ENCODE measurements around the gene NAP1L1.

NAP1L1 gene

DNA sequence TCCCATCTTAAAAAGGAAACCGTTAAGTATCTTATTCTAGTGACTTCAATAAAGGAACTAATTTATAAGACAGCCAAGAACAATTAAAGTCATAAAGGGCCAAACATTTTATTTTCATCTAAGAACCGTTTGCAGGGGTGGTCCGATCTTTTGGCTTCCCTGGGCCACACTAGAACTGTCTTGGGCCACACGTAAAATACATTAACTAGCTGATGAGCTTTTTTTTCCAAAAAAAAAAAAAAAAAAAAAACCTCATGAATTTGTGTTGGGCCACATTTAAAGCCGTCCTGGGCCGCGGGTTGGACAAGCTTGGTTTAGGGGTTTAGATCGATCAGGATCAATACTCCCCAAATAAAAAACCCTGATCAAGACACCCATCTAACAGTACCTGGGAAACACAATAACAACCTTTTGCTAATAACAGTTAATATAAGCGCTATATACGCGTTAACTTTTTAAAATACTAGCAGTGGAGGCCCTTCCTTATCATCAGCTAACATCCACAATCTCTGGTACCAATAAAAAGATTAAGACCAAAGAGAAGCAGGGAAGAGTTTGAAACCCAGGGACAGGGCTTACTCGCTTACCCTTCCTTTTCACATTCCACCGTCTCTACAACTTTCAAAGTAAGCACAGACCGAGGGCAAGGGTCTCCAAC, 1.1 kb downstream of the NAP1L1 start:
- peak; percentile 49 for DNase-seq (ENCODE audit: low spot score)

DNA sequence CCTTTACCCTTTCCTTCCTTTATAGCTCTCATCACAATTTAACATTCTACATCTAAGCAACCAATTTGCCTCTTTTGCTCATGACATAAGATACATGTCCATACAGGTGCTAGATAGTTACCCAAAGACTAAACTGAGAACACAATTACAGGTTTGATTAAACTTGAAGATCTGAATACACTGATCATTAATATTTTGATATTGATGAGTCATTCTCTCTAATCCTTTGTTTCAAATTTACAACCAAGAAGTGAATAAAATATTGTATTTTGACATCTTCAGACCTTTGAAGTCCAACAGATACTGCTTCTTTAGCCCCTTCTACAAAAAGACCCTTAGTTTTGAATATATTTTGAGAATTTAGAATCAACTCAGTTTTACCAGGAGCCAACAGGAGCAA, 2.6 kb downstream of the NAP1L1 start:
- DNase-seq (ENCODE audit: low spot score): no peak

DNA sequence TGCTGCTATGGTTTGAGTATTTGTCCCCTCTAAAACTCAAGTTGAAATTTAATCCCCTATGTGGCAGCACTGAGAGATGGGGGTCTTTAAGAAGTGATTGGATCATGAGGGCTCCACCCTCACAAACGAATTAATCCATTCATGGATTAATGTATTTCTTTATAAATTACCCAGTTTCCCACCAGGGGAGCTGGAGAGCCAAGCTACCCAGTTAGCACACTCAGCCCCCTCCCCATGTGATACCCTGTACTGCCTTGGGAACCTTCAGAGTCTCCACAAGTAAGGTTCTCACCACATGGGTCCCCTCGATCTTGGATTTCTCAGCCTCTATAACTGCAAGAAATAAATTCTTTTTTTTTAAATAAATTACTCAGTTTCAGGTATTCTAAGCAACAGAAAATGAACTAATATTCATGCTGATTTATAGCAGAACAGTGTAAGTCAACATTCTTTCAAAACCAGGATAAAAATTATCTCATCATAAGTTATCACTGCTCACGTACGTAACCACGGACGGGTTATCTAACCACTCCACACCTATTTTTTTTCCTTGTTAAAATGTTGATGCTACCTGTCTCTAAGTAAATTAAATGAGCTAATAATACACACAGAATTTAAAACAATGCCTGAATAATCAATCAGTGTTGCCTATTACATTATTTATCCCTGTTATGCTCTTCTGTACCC, 3.6 kb downstream of the NAP1L1 start:
- DNase-seq (ENCODE audit: low spot score): no peak

DNA sequence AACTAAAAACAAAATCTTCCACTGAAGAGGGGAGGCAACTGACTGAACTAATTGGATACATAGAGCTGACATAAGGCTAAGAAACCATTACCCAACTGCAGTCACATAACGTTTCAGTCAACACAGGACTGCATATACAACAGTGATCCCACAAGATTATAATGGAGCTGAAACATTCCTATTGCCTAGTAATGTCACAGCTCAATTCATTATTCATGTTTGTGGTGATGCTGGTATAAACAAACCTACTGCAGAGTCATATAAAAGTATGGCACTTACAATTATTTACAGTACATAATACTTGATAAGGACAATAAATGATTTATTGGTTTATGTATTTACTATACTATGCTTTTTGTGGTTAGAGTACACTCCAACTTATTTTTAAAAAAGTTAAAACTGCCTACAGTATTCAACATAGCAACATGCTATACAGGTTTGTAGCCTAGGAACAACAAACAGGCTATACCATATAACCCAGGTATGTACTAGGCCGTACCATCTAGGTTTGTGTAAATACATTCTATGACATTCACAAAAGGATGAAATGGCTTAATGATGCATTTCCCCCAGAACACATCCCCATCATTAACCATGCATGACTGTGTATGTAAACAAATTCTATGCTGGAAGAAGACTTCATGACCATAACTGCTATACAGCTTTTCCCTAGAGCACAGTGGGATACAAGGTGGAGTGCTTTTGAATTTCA, 4.3 kb downstream of the NAP1L1 start:
- no peak for DNase-seq (ENCODE audit: low spot score)

DNA sequence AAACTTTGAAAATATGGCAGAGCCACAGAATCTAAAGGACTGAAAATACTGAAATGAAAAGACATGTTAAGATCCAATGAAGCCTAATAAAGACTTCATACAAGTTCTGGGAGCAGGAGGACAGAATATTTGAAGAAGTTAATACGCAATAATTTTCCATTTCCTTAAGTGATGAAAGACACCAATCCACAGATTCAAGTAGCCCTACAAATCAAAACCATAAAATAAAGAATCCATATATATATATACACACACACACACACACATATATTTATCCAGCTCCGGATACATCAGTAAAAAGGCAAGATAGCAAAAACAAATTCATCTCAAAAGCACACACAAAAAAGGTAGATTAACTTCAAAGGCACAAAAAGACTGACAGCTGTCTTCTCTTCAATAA, 5.7 kb downstream of the NAP1L1 start:
- no peak for DNase-seq (ENCODE audit: low spot score)

DNA sequence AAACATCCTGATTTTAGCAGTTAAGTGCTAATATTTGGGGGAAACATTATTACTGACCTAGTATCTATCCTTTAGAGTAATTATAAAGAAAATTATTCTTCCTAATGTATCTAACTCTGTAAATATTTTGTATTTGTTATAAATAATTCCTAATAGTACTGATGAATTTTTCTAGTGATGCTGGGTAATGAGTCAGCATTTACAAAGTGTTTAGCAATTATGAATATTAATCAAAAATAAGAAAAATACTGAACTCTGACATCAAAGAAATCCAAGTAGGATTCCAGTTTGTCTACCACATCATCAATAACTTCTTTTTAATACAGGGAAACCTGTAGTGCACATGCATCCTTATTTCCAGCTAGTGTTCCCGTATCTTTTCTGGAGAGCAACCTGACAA, 9.0 kb downstream of the NAP1L1 start:
- DNase-seq (ENCODE audit: low spot score): no peak

DNA sequence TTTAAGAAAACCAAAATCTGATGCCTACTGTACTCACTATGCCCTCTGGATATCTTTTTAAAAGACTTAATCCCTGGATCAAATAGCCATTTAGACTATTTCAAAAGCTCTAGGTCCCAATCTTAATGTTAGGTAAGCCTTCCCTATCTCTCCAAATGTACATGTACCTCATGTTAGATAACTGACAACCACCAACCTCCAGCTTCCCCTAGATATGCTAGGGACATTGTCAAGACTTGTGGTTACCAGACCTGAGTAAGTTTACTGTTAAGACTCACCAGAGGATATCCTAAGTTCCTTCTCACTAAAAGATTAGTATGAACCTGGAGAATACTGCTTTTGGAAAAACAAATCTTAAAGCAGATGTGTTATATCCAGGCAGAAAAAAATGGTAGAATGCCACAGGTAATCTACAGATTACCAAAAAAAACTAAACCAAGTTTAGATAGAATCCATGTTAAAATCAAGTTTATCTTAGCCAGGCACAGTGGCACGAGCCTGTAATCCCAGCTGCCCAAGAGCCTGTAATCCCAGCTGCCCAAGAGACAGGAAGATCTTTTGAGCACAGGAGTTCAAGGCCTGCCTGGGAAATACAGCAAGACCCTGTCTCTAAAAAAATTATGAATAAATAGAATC, 9.7 kb downstream of the NAP1L1 start:
- DNase-seq (ENCODE audit: low spot score): no peak

DNA sequence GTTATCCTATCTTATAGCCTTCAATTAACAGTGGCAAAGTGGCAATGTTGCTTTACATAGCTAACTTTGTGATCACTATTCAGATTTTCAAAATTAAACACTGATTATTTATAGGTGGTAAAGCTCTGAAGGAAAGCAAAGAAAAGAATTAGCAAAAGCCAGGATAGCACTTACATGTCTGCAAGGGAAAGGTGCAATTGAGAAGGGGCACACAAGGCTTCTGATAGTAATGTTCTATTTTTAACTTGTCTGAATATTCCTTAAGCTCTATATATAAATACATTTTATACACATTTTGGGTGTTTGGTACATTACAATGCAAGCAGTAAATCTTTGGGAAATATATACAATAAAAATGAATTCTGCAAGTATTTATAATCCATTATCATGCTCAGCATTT, 10.9 kb downstream of the NAP1L1 start:
- DNase-seq (ENCODE audit: low spot score): no peak

DNA sequence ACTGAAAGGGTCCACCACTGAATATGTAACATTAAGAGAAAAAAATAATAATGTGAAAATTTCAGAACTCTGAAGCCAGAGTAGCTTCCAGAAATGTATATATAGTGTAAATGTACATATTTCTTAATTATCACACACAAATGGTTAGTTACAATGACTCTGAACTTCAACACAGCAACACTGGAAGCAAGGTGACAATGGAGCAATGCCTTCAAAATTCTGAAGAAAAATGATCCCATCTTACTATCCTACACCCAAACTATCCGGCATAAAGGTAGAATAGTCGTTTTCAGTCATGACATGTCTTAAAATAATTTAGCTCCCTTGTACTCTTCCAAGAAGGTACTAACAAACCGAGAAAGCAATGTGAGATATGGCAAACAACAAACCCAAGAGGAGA, 11.9 kb downstream of the NAP1L1 start:
- DNase-seq (ENCODE audit: low spot score): no peak

DNA sequence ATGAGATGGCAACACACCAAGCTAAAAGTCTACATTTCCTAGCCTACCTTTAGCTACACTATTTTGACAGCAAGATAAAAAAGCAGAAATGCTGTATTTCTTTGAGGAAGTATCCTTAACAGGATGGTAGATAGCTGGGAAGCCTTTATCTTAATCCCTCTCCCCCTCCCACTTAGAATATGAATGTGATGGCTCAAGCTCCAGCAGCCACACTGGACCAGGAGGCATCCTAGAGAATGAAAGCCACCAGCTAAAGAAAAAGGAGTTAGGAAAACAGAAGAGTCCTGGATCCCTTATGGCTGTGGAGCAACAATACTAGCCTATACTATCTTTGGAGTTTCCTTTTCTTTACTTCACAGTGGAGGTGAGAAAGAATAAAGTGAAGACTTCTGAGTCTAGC, 15.1 kb downstream of the NAP1L1 start:
- DNase-seq (ENCODE audit: low spot score): no peak

DNA sequence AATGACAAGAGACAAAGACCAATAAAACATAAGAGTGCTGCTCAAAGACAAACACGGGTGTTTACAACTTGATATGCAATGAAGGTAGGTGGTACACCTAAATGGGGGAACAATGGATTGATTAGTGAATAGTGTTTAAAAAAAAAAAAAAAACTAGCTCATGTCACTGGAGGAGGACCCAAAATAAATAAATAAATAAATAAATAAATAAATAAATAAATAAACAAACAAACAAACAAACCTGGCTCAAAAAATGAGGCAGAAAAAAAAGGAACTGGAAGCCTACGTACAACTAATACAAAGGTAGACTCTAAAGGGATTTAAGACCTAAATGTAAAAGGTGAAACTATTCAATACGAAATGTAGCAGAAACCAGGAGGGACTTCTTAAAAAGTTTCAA, 18.6 kb downstream of the NAP1L1 start:
- no peak for DNase-seq (ENCODE audit: low spot score)

DNA sequence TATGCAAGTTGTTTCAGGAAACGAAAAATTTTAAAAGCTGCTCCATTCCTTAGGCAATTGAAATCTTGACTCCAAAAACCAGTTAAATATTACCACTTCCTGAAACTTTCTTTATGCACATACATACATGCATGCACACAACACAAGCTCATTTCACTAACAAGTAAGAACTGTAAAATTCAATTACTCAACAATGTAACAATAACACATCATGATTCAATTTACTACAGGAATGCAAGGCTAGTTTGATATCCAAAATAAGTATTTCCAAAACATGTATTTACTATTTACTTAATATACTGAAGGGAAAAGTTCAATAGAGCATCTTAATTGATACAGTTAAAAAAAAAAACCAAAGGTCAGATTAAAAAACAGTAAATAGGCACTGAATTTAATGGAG, 19.6 kb downstream of the NAP1L1 start:
- no peak for DNase-seq (ENCODE audit: low spot score)

DNA sequence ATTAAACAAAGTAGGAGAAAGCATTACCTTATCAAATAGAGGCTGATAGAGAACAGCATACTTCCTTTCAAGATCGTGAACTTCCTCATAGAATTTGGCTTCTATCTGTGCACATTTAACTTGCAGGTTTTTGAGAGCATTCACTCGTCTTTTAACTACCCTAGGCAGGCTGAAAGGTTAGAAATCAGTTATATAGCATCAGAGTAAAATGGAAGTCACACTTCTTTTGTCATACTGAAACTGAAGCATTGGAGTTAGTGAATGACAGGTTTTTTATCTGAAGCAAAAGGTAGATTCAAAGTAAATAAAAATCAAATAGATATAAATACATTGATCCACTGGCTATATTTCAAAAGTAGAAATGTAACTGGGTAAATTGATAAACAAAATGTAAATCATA, 24.4 kb downstream of the NAP1L1 start:
- no peak for DNase-seq (ENCODE audit: low spot score)

DNA sequence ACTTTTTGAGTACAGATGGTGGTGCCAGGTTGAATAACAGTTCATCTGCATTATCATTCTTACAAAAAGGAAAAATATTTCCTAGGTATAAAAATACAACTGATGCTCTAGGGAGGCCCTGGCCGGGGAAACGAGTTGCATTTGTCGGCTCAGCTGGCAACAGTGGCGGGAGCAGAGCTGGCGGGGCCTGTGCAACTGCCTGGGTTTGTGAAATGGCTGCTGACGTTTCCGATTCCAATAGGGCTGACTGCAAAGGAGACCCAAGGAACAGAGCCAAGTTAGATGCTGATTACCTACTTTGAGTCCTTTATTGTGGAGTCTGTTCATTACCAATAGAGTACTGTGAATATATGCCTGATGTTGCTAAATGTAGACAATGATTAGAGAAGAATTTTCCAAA, 27.2 kb downstream of the NAP1L1 start:
- no peak for DNase-seq (ENCODE audit: low spot score)

DNA sequence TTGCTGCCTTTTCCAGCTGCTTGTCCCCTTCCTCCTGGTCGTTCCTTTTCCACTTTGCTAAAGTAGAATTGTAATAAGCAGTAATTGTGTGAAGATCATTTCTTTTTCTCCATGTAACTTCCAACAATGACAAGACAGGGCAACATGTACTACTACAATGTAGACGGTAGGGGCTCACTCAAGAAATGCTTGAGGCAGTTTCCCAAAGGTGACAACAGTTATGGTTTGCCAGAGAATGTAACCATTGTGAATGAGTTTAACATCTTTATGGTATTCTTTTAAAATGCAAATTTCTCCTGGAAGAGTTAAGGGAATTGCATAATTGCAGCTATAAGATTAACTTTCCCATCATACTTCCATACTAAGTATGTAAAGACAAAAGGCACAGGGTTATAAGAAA, 29.1 kb downstream of the NAP1L1 start:
- DNase-seq (ENCODE audit: low spot score): no peak

DNA sequence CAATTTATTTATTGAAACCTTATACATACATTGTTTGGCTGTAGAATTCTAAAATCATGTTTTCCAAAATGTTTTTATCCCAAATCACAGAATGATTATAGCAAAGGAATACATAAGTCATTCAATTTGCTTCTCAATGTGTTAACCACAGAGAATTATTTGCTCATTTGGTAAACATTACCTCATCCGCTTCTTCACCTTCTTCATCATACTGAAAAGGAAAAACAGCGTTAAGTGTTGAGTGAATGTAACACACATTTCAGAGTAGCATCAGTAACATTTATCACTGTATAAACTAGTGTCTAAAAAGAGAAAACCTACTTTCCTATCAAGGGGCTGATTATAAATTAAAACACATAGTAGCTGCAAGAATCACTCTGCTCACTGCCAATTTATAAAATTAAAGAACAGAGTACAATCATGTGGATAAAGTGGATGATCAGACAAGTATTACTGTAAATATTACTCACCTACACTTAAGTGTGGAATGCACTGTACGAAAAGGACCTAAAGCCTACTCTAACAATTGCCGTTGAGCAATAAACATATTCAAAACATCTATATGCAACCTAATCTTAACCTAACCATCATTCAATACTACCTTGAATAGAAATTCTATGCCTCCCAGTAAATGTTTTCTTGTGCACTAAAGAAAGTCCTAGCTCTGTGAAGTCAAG, 34.8 kb downstream of the NAP1L1 start:
- DNase-seq (ENCODE audit: low spot score): no peak

DNA sequence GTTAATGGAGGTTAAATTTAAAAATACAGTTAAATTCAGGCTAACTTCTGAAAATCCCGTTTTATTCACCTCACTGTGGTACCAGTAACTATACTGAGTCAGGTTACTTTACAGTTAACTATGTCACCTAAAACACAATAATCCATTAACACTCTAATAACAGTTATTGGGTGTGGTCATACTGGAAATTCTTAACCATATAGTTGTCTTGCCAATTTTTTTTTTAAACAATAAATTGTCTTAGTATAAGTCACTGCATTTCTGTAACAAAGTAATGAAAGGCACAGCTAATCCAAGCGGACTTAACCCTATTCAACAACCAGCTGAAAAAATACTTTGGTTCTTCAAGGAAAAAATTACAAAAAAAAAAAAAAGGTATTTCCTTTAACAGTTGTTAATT, 36.7 kb downstream of the NAP1L1 start:
- DNase-seq (ENCODE audit: low spot score): no peak

DNA sequence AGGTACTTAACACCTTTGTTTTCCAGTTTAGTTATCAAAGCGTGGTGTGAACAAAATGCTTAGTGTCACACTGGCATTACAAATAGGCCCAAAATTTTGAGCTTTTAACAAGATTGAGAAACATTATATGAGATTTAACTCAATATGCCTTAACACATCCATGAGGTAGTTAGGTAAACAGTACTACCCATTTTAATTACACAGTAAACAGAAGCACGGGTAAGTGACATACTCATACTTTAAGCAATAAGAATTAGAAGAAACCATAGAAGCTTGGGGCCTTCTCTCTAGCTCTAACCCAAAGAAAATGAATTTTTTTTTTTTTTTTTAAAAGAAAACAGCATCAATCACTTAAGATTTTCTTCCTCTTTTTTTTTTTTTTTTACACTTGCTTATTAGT, 37.4 kb downstream of the NAP1L1 start:
- DNase-seq (ENCODE audit: low spot score): no peak

DNA sequence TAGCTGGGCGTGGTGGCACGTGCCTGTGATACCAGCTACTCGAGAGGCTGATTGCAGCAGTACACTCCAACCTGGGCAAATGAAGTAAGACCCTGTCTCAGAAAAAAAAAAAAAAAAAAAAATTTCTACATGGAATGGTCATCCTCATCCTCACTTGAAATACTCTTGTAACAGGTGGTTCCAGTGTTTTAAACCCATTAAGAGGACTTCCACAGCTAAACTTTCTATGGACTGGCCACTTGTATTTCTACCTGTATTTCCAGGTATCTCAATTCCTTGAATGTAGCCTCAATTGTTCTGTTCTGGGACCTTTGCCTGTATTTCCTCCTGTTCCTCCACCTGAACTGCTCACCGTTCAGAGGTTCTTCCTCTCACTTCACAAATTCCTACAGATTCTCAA, 41.1 kb downstream of the NAP1L1 start:
- no peak for DNase-seq (ENCODE audit: low spot score)

DNA sequence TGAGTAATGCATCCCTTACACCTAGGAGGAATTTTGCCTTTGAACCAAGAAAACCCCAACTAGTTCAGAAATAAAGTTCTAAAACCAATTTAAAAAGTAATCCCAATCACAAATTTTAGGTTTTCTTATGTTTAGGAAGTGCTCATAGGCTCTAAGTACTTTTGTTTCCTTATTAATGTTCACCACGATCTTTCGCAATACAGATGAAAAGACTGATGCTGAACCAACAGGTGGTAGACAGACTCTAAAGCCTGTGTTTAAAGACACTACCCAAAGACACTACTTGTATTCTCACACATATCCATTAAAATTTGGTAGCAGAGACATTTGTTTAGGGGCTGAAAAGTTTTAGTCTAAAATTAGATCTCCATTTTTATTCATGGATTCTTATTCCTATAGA, 42.3 kb downstream of the NAP1L1 start:
- DNase-seq (ENCODE audit: low spot score): no peak

DNA sequence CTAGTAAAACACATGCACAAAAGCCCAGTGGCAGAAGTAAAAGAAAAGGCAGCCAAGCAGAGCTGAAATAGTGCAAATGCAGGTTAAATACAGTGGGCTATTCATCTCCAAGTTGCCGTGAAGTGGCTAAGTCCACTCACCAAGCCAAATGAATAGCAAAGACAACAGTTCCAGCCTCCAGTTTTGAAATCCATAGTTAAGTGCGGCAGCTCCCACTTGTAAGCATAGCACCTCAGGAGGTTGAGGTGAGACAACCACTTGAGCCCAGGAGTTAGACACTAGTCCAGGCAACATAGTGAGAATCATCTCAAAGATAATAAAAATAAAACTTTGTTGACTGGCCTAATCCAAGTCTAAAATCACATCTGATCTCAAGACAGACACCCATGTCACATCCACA, 43.1 kb downstream of the NAP1L1 start:
- no peak for DNase-seq (ENCODE audit: low spot score)

DNA sequence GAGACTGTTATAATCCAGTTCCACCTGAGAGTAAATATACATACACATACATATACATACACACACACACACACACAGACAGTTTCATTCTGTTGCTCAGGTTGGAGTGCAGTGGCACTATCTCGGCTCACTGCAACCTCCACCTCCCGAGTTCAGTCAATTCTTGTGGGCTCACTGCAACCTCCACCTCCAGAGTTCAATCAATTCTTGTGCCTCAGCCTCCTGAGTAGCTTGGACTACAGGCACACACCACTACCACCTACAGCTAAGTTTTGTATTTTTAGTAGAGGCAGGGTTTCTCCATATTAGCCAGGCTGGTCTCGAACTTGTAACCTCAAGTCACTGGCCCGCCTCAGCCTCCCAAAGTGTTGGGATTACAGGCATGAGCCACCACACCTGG, 44.0 kb downstream of the NAP1L1 start:
- no peak for DNase-seq (ENCODE audit: low spot score)

DNA sequence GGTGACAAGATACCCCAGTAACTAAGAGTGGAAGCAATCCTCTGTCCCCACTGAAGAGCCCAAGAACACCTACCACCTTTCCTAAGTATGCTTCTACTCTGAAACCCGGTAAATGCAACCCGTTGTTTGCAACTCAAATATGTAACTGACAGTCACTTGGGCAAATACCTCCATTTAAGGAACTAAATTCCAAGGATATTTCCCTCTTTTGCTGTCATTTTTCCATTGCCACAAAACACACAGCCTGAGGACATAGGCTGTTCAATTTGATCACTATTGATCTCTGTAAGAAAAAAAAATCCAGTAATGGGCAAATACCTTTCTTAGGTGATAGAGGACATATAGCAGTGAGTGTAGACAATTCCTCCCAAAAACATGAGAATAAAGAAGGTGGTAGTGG, 46.3 kb downstream of the NAP1L1 start:
- no peak for DNase-seq (ENCODE audit: low spot score)

Measured in RKO (cell line).